ENCODE measurements around the gene LPAR1. TPM values are rescaled to one million over a fixed set of nuclear protein-coding genes. Genes with fewer than 3 reads are reported as not detected.

LPAR1 gene
- total and polyA plus RNA-seq, 10 donors = 8.1 to 63.8 (median 34.4) TPM

GRCh38 chr9:111013707-111014106 is 24.6 kb downstream of the LPAR1 start:
- intact Hi-C loops (cut with DNase I; ENCODE audit: low total_unique reads) = no loop called here
- no peak for DNase-seq
- no peak overlapping the region for H3K27ac ChIP-seq
- H3K4me1 ChIP-seq = peaks cover 6 to 25% (median 20%) of the 10 kb centered on the region in 6 donors
- no peak overlapping the region for H3K4me3 ChIP-seq
- 80 to 100% (median 90%) methylated on average over 1 of the region's 1 CpG for WGBS, 5 donors
- H3K9me3 ChIP-seq = no peaks in the 10 kb centered on the region
- H3K27me3 ChIP-seq (replicated peaks in 1 of 7) = peaks cover 0 to 30% (median 0%) of the 10 kb centered on the region in 7 donors
- TF ChIP-seq POLR2A (IDR thresholded peaks at IDR 0.05) (no peak), CTCF (IDR thresholded peaks at IDR 0.05 in 8 of 11, conservative IDR thresholded peaks at IDR 0.05 in 3 of 11) (no peak), POLR2AphosphoS5 (IDR thresholded peaks at IDR 0.05) (no peak)
- H3K36me3 ChIP-seq = no peaks in the 10 kb centered on the region

GRCh38 chr9:111013250-111013649 is 25.0 kb downstream of the LPAR1 start:
- DNase-seq = no peak
- TF ChIP-seq POLR2A (IDR thresholded peaks at IDR 0.05) (no peak), CTCF (IDR thresholded peaks at IDR 0.05 in 8 of 11, conservative IDR thresholded peaks at IDR 0.05 in 3 of 11) (no peak), POLR2AphosphoS5 (IDR thresholded peaks at IDR 0.05) (no peak)
- peaks cover 6 to 25% (median 20%) of the 10 kb centered on the region in 6 donors for H3K4me1 ChIP-seq
- no peak overlapping the region for H3K4me3 ChIP-seq
- peaks cover 0 to 30% (median 0%) of the 10 kb centered on the region in 7 donors for H3K27me3 ChIP-seq (replicated peaks in 1 of 7)
- H3K9me3 ChIP-seq = no peaks in the 10 kb centered on the region
- no peaks in the 10 kb centered on the region for H3K36me3 ChIP-seq
- whole genome bisulfite sequencing, 5 donors = 45 to 81% (median 70%) methylated on average over 1 of the region's 1 CpG
- H3K27ac ChIP-seq = no peak overlapping the region
- intact Hi-C loops (cut with DNase I; ENCODE audit: low total_unique reads) = no loop called here

- intact Hi-C loops (cut with DNase I; ENCODE audit: low total_unique reads) = no loop called here
- Histone ChIP-seq H3K36me3 (no peaks in the 10 kb centered on the region), H3K27ac (no peak overlapping the region), H3K9me3 (no peaks in the 10 kb centered on the region), H3K27me3 (replicated peaks in 1 of 7) (peaks cover 0 to 9% (median 0%) of the 10 kb centered on the region in 7 donors), H3K4me1 (peaks cover 0 to 4% (median 0%) of the 10 kb centered on the region in 6 donors), H3K4me3 (no peak overlapping the region)
- TF ChIP-seq POLR2A (IDR thresholded peaks at IDR 0.05) = no peak
- no peak for TF ChIP-seq POLR2AphosphoS5 (IDR thresholded peaks at IDR 0.05)
- no peak for TF ChIP-seq CTCF (IDR thresholded peaks at IDR 0.05 in 8 of 11, conservative IDR thresholded peaks at IDR 0.05 in 3 of 11)
- DNase-seq = no peak
- 85 to 96% (median 93%) methylated on average over 7 of the region's 7 CpGs for WGBS, 5 donors
These were observed 29.9 kb downstream of the LPAR1 start for GRCh38 chr9:111008158-111009075.

- no peak for DNase-seq
- no peaks in the 10 kb centered on the region for H3K27me3 ChIP-seq (replicated peaks in 1 of 7)
- no peak overlapping the region for H3K4me3 ChIP-seq
- TF ChIP-seq POLR2AphosphoS5 (IDR thresholded peaks at IDR 0.05) (no peak), POLR2A (IDR thresholded peaks at IDR 0.05) (no peak), CTCF (IDR thresholded peaks at IDR 0.05 in 8 of 11, conservative IDR thresholded peaks at IDR 0.05 in 3 of 11) (no peak)
- intact Hi-C loops (cut with DNase I; ENCODE audit: low total_unique reads) = no loop called here
- no peak overlapping the region for H3K27ac ChIP-seq
- H3K9me3 ChIP-seq = no peaks in the 10 kb centered on the region
- H3K36me3 ChIP-seq = no peaks in the 10 kb centered on the region
- H3K4me1 ChIP-seq = peaks cover 0 to 10% (median 0%) of the 10 kb centered on the region in 6 donors
- 69 to 88% (median 78%) methylated on average over 1 of the region's 1 CpG for WGBS, 5 donors
These were observed 32.4 kb downstream of the LPAR1 start for GRCh38 chr9:111005746-111006470.
